GM19351 (cell line): Measurements from ENCODE around the gene ZFY.
"Not testable (repeated sequence)": the region's sequence is repeated elsewhere in the genome, so short reads cannot be mapped to it uniquely, and the experiment has no call there.

ENCODE experiments used
- ATAC-seq: cut with Tn5 transposase; IDR thresholded peaks from one replicate; pipeline ENCODE4 v1.9.1; 2021; ENCODE audit warnings: mild to moderate bottlenecking, moderate library complexity; ENCODE audit not compliant: unreplicated experiment

The ZFY gene

GRCh38 chrY:2972708-2973107, 37.5 kb downstream of the ZFY start:
- no peak for ATAC-seq

GRCh38 chrY:2973110-2973751, 38.0 kb downstream of the ZFY start:
- no peak for ATAC-seq

- ATAC-seq, result no peak
These were observed 44.1 kb downstream of the ZFY start for GRCh38 chrY:2979283-2979682.

- no peak for ATAC-seq
These were observed 49.3 kb downstream of the ZFY start for GRCh38 chrY:2984491-2984890.

GRCh38 chrY:2987178-2987577, 52.0 kb downstream of the ZFY start:
- ATAC-seq, result not testable (repeated sequence)

- ATAC-seq, result not testable (repeated sequence)
These were observed 62.2 kb downstream of the ZFY start for GRCh38 chrY:2997369-2997768.

GRCh38 chrY:3002190-3002589, 67.0 kb downstream of the ZFY start:
- no peak for ATAC-seq

GRCh38 chrY:3002680-3003515, 67.7 kb downstream of the ZFY start:
- no peak for ATAC-seq

- ATAC-seq, result no peak
These were observed 68.3 kb downstream of the ZFY start for GRCh38 chrY:3003516-3003830.

GRCh38 chrY:3003846-3004245, 68.7 kb downstream of the ZFY start:
- no peak for ATAC-seq

- ATAC-seq, result not testable (repeated sequence)
These were observed 70.8 kb downstream of the ZFY start for GRCh38 chrY:3006031-3006430.

- ATAC-seq, result no peak
These were observed 72.8 kb downstream of the ZFY start for GRCh38 chrY:3007967-3008366.

GRCh38 chrY:3012226-3012625, 77.0 kb downstream of the ZFY start:
- ATAC-seq, result no peak

- ATAC-seq, result no peak
These were observed 81.4 kb downstream of the ZFY start for GRCh38 chrY:3016594-3016993.

GRCh38 chrY:3018546-3018945, 83.4 kb downstream of the ZFY start:
- ATAC-seq, result no peak

- ATAC-seq, result no peak
These were observed 84.4 kb downstream of the ZFY start for GRCh38 chrY:3019584-3019983.

- no peak for ATAC-seq
These were observed 86.0 kb downstream of the ZFY start for GRCh38 chrY:3021176-3021575.

- no peak for ATAC-seq
These were observed 88.4 kb downstream of the ZFY start for GRCh38 chrY:3023606-3024005.

- no peak for ATAC-seq
These were observed 90.2 kb downstream of the ZFY start for GRCh38 chrY:3025357-3025756.
